Right lobe of liver (tissue), 4 donors: ENCODE data around the gene ARVCF.

Experiments
- CTCF ChIP-seq, 4 donors: fragments of 200-600 bp in 3 of 4; fragments of 450-650 bp in 1 of 4; IDR thresholded peaks; one replicate each; pipeline versions ENCODE4 v1.5.1 to v1.8.0; 2016 to 2022; ENCODE audit warnings: antibody characterized with exemption in 4 of 4, mild to moderate bottlenecking in 2 of 4
- POLR2A ChIP-seq: fragments of 450-650 bp; IDR thresholded peaks from one replicate; pipeline ENCODE4 v1.6.1; 2017; ENCODE audit warnings: antibody characterized with exemption, mild to moderate bottlenecking
- donor health status: DM: no; HTN: no; CAD: no.
- donor health status: DM: no; HTN: no; CAD: no.
- donor health status: DM: no; HTN: yes; CAD: no.

DNA sequence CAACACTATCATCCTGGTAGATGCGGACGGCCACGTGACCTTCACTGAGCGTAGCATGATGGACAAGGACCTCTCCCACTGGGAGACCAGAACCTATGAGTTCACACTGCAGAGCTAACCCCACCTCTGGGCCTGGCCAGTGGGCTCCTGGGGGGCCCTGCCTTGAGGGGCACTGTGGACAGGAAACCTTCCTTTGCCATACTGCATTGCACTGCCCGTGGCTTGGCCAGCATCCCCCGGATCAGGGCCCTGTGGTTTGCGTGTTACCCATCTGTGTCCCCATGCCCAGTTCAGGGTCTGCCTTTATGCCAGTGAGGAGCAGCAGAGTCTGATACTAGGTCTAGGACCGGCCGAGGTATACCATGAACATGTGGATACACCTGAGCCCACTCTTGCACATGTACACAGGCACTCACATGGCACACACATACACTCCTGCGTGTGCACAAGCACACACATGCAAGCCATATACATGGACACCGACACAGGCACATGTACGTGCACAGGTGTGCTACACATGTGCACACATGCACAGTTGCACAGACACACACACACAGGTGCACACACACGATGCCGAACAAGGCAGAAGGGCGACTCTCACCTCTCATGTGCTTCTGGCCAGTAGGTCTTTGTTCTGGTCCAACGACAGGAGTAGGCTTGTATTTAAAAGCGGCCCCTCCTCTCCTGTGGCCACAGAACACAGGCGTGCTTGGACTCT, 48.1 kb upstream of the ARVCF start:
- no peak for TF ChIP-seq CTCF (IDR thresholded peaks at IDR 0.05)
- TF ChIP-seq POLR2A: no peak
